Vagina (tissue), 2 donors: ENCODE data around the gene DRAM2. TPM values are rescaled to one million over a fixed set of nuclear protein-coding genes. Genes with fewer than 3 reads are reported as not detected.
A peak's percentile ranks its signal among the peaks of the same experiment; 100 is the strongest.

Source experiments
- DNase-seq, 2 donors: peaks; one replicate each; pipeline ENCODE4 v3.0.0-alpha.2; 2017; ENCODE audit errors: extremely low spot score in 2 of 2
- H3K27ac ChIP-seq: fragments of 200-600 bp; sonication (generic); one replicate; pipeline ENCODE4 v1.5.1; 2019
- H3K27me3 ChIP-seq: fragments of 200-600 bp; sonication (generic); one replicate; pipeline ENCODE4 v1.5.1; 2019
- H3K36me3 ChIP-seq, 2 donors: fragments of 200-600 bp; sonication (generic); one replicate each; pipeline ENCODE4 v1.5.1; 2017 to 2019
- H3K4me1 ChIP-seq: fragments of 200-600 bp; sonication (generic); one replicate; pipeline ENCODE4 v1.5.1; 2019
- H3K4me3 ChIP-seq, 2 donors: fragments of 200-600 bp; sonication (generic); 1 replicate in 1 of 2; 2 replicates in 1 of 2; pipeline ENCODE4 v1.5.1; 2016 to 2019
- H3K9me3 ChIP-seq: fragments of 200-600 bp; sonication (generic); one replicate; pipeline ENCODE4 v1.5.1; 2019
- POLR2A ChIP-seq, 2 donors: fragments of 450-650 bp; IDR thresholded peaks; one replicate each; pipeline ENCODE4 v1.6.1; 2017; ENCODE audit warnings: antibody characterized with exemption in 2 of 2, mild to moderate bottlenecking in 2 of 2, moderate library complexity in 2 of 2
- POLR2AphosphoS5 ChIP-seq, 2 donors: sonication (generic); formaldehyde crosslinking; IDR thresholded peaks; one replicate each; pipeline ENCODE4 v1.9.0; 2017; ENCODE audit warnings: antibody characterized with exemption in 2 of 2, mild to moderate bottlenecking in 2 of 2, low read depth in 1 of 2; ENCODE audit not compliant: insufficient read depth in 1 of 2
- intact Hi-C: fragments of 100-400 bp; cut with DNase I; formaldehyde crosslinking; loops from one replicate; pipeline ENCODE4 v1.15.1; 2023
- total RNA-seq: library from RNA; depleted of rRNA; stranded (reverse); fragments of >200 nt; gene quantifications from one replicate; pipeline ENCODE4 v1.2.3, GENCODE V29; 2016
- TF ChIP-seq, protein P1 (sequence below), 3 experiments: fragments of 450-650 bp in 2 of 3; fragments of 200-600 bp in 1 of 3; sonication (generic) in 1 of 3; IDR thresholded peaks; one replicate each; pipeline ENCODE4 v1.5.1; 2017 to 2019; ENCODE audit warnings: antibody characterized with exemption in 3 of 3, mild to moderate bottlenecking in 2 of 3, moderate library complexity in 2 of 3

Gene DRAM2
- total RNA-seq, 1 donor from 2014 or later, result 33.9 TPM

DNA sequence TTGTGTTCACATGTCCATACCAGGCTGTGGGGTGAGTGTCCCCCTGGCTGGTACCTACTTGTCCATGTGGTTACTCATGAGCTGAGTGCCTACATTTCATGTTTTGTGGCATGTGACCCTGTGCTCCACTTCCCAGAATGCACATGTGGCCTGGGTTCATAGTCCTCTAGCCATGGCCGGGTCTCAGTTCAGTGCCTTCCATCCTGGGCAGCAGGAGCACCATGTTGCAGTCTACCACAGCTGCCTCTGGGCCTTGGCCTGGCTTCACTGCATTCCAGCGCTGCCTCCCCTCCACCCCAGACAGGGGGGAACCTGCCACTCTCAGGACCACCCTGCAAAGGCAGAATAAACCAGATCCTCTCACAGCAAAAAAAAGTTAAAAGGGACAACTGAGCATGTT lies 5.6 kb upstream of the DRAM2 start:
- Histone ChIP-seq H3K36me3 (peaks cover 0 to 10% of the 10 kb centered on the region in 2 donors), H3K4me3 (no peak overlapping the region), H3K9me3 (no peaks in the 10 kb centered on the region), H3K4me1 (peaks cover 32% of the 10 kb centered on the region), H3K27ac (no peak overlapping the region), H3K27me3 (no peaks in the 10 kb centered on the region)
- intact Hi-C loops, result no loop called here
- TF ChIP-seq POLR2A (IDR thresholded peaks at IDR 0.05) (no peak), POLR2AphosphoS5 (IDR thresholded peaks at IDR 0.05; ENCODE audit: insufficient read depth in 1 of 2, low read depth in 1 of 2) (no peak)
- TF ChIP-seq, protein P1, sequence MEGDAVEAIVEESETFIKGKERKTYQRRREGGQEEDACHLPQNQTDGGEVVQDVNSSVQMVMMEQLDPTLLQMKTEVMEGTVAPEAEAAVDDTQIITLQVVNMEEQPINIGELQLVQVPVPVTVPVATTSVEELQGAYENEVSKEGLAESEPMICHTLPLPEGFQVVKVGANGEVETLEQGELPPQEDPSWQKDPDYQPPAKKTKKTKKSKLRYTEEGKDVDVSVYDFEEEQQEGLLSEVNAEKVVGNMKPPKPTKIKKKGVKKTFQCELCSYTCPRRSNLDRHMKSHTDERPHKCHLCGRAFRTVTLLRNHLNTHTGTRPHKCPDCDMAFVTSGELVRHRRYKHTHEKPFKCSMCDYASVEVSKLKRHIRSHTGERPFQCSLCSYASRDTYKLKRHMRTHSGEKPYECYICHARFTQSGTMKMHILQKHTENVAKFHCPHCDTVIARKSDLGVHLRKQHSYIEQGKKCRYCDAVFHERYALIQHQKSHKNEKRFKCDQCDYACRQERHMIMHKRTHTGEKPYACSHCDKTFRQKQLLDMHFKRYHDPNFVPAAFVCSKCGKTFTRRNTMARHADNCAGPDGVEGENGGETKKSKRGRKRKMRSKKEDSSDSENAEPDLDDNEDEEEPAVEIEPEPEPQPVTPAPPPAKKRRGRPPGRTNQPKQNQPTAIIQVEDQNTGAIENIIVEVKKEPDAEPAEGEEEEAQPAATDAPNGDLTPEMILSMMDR (IDR thresholded peaks at IDR 0.05), result no peak
- DNase-seq, result no peak

DNA sequence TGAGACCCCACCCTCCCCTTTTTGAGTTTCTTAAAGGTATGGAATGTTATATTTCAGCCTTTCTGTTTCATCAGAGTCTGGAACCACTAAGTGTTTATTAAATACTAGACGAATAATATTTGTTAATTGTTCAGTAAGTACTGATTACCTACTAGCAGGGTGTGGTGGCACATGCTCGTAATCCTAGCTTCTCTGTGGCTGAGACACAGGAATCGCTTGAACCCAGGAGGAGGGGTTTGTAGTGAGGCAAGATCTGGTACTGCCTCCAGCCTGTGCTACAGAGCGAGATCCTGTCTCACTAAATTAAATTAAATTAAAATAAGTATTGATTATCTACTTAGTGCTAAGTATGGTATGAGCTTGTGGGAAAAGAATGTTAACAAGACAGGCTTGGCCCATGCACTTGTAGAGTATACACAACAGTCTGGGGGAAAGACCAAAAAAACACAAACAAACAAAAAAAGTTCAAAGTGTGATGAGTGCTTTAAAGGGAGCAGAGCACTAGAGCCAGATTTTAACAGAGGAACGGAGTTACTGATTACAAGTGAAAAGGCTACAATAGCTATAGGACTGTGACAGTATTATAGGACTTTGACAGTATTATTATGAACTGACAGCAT lies 2.6 kb upstream of the DRAM2 start:
- no peak for DNase-seq
- no peak overlapping the region for H3K4me3 ChIP-seq
- no peak overlapping the region for H3K27ac ChIP-seq
- no peaks in the 10 kb centered on the region for H3K27me3 ChIP-seq
- intact Hi-C loops, result no loop called here
- H3K9me3 ChIP-seq, result no peaks in the 10 kb centered on the region
- peaks cover 0 to under 1% of the 10 kb centered on the region in 2 donors for H3K36me3 ChIP-seq
- peaks cover 49% of the 10 kb centered on the region for H3K4me1 ChIP-seq
- TF ChIP-seq, protein P1 (IDR thresholded peaks at IDR 0.05), result no peak
- TF ChIP-seq POLR2AphosphoS5 (IDR thresholded peaks at IDR 0.05; ENCODE audit: insufficient read depth in 1 of 2, low read depth in 1 of 2) (no peak), POLR2A (IDR thresholded peaks at IDR 0.05) (no peak)

GRCh38 chr1:111141245-111142220 lies 1.6 kb upstream of the DRAM2 start:
- Histone ChIP-seq H3K4me1 (peaks cover 49% of the 10 kb centered on the region), H3K9me3 (no peaks in the 10 kb centered on the region), H3K4me3 (peak overlapping the region; percentile 83 to 94), H3K27ac (no peak overlapping the region), H3K36me3 (no peaks in the 10 kb centered on the region), H3K27me3 (no peaks in the 10 kb centered on the region)
- intact Hi-C loops, result no loop called here
- no peak for DNase-seq
- TF ChIP-seq POLR2AphosphoS5 (IDR thresholded peaks at IDR 0.05; ENCODE audit: insufficient read depth in 1 of 2, low read depth in 1 of 2), result no peak
- TF ChIP-seq, protein P1 (IDR thresholded peaks at IDR 0.05), result no peak
- no peak for TF ChIP-seq POLR2A (IDR thresholded peaks at IDR 0.05)

GRCh38 chr1:111140680-111140967 lies 731 bp upstream of the DRAM2 start:
- H3K27me3 ChIP-seq, result no peaks in the 10 kb centered on the region
- H3K27ac ChIP-seq, result peak overlapping the region; percentile 97
- peaks cover 49% of the 10 kb centered on the region for H3K4me1 ChIP-seq
- peak overlapping the region; percentile 83 to 94 for H3K4me3 ChIP-seq
- H3K9me3 ChIP-seq, result no peaks in the 10 kb centered on the region
- no peaks in the 10 kb centered on the region for H3K36me3 ChIP-seq
- DNase-seq, result peak in 1 of 2 donors; percentile 86
- intact Hi-C loops, result no loop called here
- TF ChIP-seq, protein P1 (IDR thresholded peaks at IDR 0.05), result no peak
- TF ChIP-seq POLR2A (IDR thresholded peaks at IDR 0.05) (no peak), POLR2AphosphoS5 (IDR thresholded peaks at IDR 0.05; ENCODE audit: insufficient read depth in 1 of 2, low read depth in 1 of 2) (no peak)
